MM.1S (cell line): ENCODE data around the gene GRIN3A.

Experiments
- DNase-seq: peaks from one replicate; pipeline ENCODE4 v3.0.0-alpha.2; 2015
- H2AFZ ChIP-seq: fragments of 300-600 bp; sonication (generic); 2 replicates; pipeline ENCODE4 v1.6.0; 2016; ENCODE audit warnings: antibody characterized with exemption, low read length
- H3F3A ChIP-seq: fragments of 300-600 bp; sonication (generic); 2 replicates; pipeline ENCODE4 v1.6.1; 2016; ENCODE audit warnings: mild to moderate bottlenecking, antibody characterized with exemption, low read length, moderate library complexity, mixed read lengths; ENCODE audit not compliant: insufficient read depth
- H3K27ac ChIP-seq: fragments of 300-600 bp; sonication (generic); 2 replicates; pipeline ENCODE4 v1.5.1; 2016; ENCODE audit warnings: mild to moderate bottlenecking, low read length
- H3K27me3 ChIP-seq: fragments of 300-600 bp; sonication (generic); replicated peaks from 2 replicates; pipeline ENCODE4 v1.6.0; 2016; ENCODE audit warnings: low read length; ENCODE audit not compliant: insufficient read depth
- H3K36me3 ChIP-seq: fragments of 300-600 bp; sonication (generic); replicated peaks from 2 replicates; pipeline ENCODE4 v1.6.1; 2016; ENCODE audit warnings: mild to moderate bottlenecking, low read length, mixed read lengths; ENCODE audit not compliant: insufficient read depth
- H3K4me1 ChIP-seq: fragments of 300-600 bp; sonication (generic); 2 replicates; pipeline ENCODE4 v1.6.1; 2016; ENCODE audit warnings: low read length, mixed read lengths
- H3K4me2 ChIP-seq: fragments of 300-600 bp; sonication (generic); 2 replicates; pipeline ENCODE4 v1.6.0; 2016; ENCODE audit warnings: low read depth, low read length
- H3K4me3 ChIP-seq: fragments of 300-600 bp; sonication (generic); 2 replicates; pipeline ENCODE4 v1.5.1; 2016; ENCODE audit warnings: low read length, mixed read lengths
- H3K79me2 ChIP-seq: fragments of 300-600 bp; sonication (generic); 2 replicates; pipeline ENCODE4 v1.6.1; 2016; ENCODE audit warnings: mixed run types, low read length, mixed read lengths
- H3K9ac ChIP-seq: fragments of 300-600 bp; sonication (generic); 2 replicates; pipeline ENCODE4 v1.6.1; 2016; ENCODE audit warnings: low read length, mixed read lengths
- H3K9me2 ChIP-seq: fragments of 300-600 bp; sonication (generic); replicated peaks from 2 replicates; pipeline ENCODE4 v1.6.1; 2016; ENCODE audit warnings: mild to moderate bottlenecking, low read length, mixed read lengths; ENCODE audit not compliant: insufficient read depth
- H3K9me3 ChIP-seq: fragments of 300-600 bp; sonication (generic); replicated peaks from 2 replicates; pipeline ENCODE4 v1.6.1; 2016; ENCODE audit warnings: mild to moderate bottlenecking, low read length, mixed read lengths; ENCODE audit not compliant: insufficient read depth
- H4K20me1 ChIP-seq: fragments of 300-600 bp; sonication (generic); 2 replicates; pipeline ENCODE4 v1.6.1; 2016; ENCODE audit warnings: mild to moderate bottlenecking, low read length, moderate library complexity, mixed read lengths; ENCODE audit not compliant: insufficient read depth
- CTCF ChIP-seq: fragments of 300-600 bp; sonication (generic); IDR thresholded peaks from 2 replicates; pipeline ENCODE4 v1.5.1; 2016; ENCODE audit warnings: antibody characterized with exemption, low read length, mixed read lengths
- EZH2 ChIP-seq: fragments of 300-600 bp; sonication (generic); optimal IDR thresholded peaks from 2 replicates; pipeline ENCODE3; 2017; ENCODE audit warnings: low read depth, mild to moderate bottlenecking, antibody characterized with exemption, low read length, mixed read lengths
- EZH2phosphoT487 ChIP-seq: fragments of 300-600 bp; sonication (generic); IDR thresholded peaks from 2 replicates; pipeline ENCODE4 v1.6.1; 2018; ENCODE audit warnings: antibody characterized with exemption, low read length

GRIN3A gene

GRCh38 chr9:101648493-101648892 is 90.0 kb downstream of the GRIN3A start:
- no peaks in the 10 kb centered on the region for H3K79me2 ChIP-seq
- no peak for TF ChIP-seq EZH2phosphoT487
- no peak for TF ChIP-seq EZH2
- TF ChIP-seq CTCF: no peak
- H4K20me1 ChIP-seq: no peaks in the 10 kb centered on the region
- DNase-seq: no peak
- peaks cover 9% of the 10 kb centered on the region; the same call in 1 of the 2 replicates for H3K4me1 ChIP-seq
- H3K9me2 ChIP-seq: no peaks in the 10 kb centered on the region
- no peaks in the 10 kb centered on the region for H3K9me3 ChIP-seq
- no peak overlapping the region for H3K9ac ChIP-seq
- H3F3A ChIP-seq: no peaks in the 10 kb centered on the region
- no peaks in the 10 kb centered on the region for H3K27me3 ChIP-seq
- no peak overlapping the region for H3K27ac ChIP-seq
- no peak overlapping the region for H3K4me2 ChIP-seq
- H3K4me3 ChIP-seq: no peak overlapping the region
- H2AFZ ChIP-seq: no peak overlapping the region
- no peaks in the 10 kb centered on the region for H3K36me3 ChIP-seq

GRCh38 chr9:101639785-101640665 is 98.4 kb downstream of the GRIN3A start:
- Histone ChIP-seq H3K79me2 (no peaks in the 10 kb centered on the region), H3F3A (no peaks in the 10 kb centered on the region), H3K36me3 (no peaks in the 10 kb centered on the region), H3K27me3 (no peaks in the 10 kb centered on the region), H3K27ac (no peak overlapping the region), H3K9me2 (no peaks in the 10 kb centered on the region), H3K9me3 (no peaks in the 10 kb centered on the region), H4K20me1 (no peaks in the 10 kb centered on the region), H3K4me1 (no peaks in the 10 kb centered on the region), H2AFZ (no peak overlapping the region), H3K4me3 (no peak overlapping the region), H3K9ac (no peak overlapping the region), H3K4me2 (no peak overlapping the region)
- no peak for DNase-seq
- TF ChIP-seq CTCF (no peak), EZH2phosphoT487 (no peak), EZH2 (no peak)

- no peak for DNase-seq
- no peak overlapping the region for H3K9ac ChIP-seq
These were observed 99.1 kb downstream of the GRIN3A start for GRCh38 chr9:101639311-101639710.

More at GRCh38 chr9:101639311-101639710, 99.1 kb downstream of the GRIN3A start:
- H3F3A ChIP-seq: no peaks in the 10 kb centered on the region
- H3K27ac ChIP-seq: no peak overlapping the region
- H3K4me3 ChIP-seq: no peak overlapping the region
- no peaks in the 10 kb centered on the region for H3K9me2 ChIP-seq
- H3K4me1 ChIP-seq: no peaks in the 10 kb centered on the region
- no peaks in the 10 kb centered on the region for H3K27me3 ChIP-seq
- TF ChIP-seq CTCF (no peak), EZH2 (no peak), EZH2phosphoT487 (no peak)
- H3K9me3 ChIP-seq: no peaks in the 10 kb centered on the region
- H4K20me1 ChIP-seq: no peaks in the 10 kb centered on the region
- H3K79me2 ChIP-seq: no peaks in the 10 kb centered on the region
- no peak overlapping the region for H3K4me2 ChIP-seq
- H3K36me3 ChIP-seq: no peaks in the 10 kb centered on the region
- H2AFZ ChIP-seq: no peak overlapping the region
